K562 (cell line): ENCODE measurements around the gene MBD4. TPM values are rescaled to one million over a fixed set of nuclear protein-coding genes. Genes with fewer than 3 reads are reported as not detected.

Source experiments
- CREM ChIP-seq: IDR thresholded peaks from 2 replicates; pipeline ENCODE4 v1.6.1; 2014; ENCODE audit warnings: antibody characterized with exemption, low read depth
- FOXK1 ChIP-seq: sonication (generic); formaldehyde crosslinking; IDR thresholded peaks from 2 replicates; pipeline ENCODE4 v1.8.0; 2022; ENCODE audit warnings: missing genetic modification reagents, mild to moderate bottlenecking, borderline replicate concordance
- KDM2B ChIP-seq: fragments of 250-450 bp; sonication (Bioruptor Pico); IDR thresholded peaks from 2 replicates; pipeline ENCODE4 v1.8.0; 2021; ENCODE audit warnings: mild to moderate bottlenecking, moderate library complexity
- KDM5B ChIP-seq: fragments of 200-600 bp; sonication (generic); IDR thresholded peaks from 2 replicates; pipeline ENCODE4 v1.6.1; 2012; ENCODE audit warnings: low read depth, mild to moderate bottlenecking, moderate library complexity, low read length, control low read depth, inconsistent platforms; ENCODE audit not compliant: insufficient replicate concordance
- MLLT1 ChIP-seq, 2 experiments: fragments of 450-650 bp; IDR thresholded peaks; 2 replicates each; pipeline ENCODE4 v1.6.1; 2016
- NR4A1 ChIP-seq, 2 experiments: fragments of 250-450 bp in 1 of 2; fragments of 450-650 bp in 1 of 2; sonication (Bioruptor Pico) in 1 of 2; IDR thresholded peaks; 2 replicates each; pipeline versions ENCODE4 v1.4.0 to v1.6.1; 2016 to 2020; ENCODE audit warnings: mild to moderate bottlenecking in 2 of 2, missing compliant biosample characterization in 1 of 2, missing genetic modification characterization in 1 of 2, moderate library complexity in 1 of 2
- PHB ChIP-seq: fragments of 250-450 bp; sonication (Bioruptor Pico); IDR thresholded peaks from 2 replicates; pipeline ENCODE4 v1.5.0; 2021
- PRPF4 ChIP-seq: fragments of 200-400 bp; formaldehyde crosslinking; IDR thresholded peaks from one replicate; pipeline ENCODE4 v1.6.1; 2017; ENCODE audit warnings: low read length, low read depth, mild to moderate bottlenecking; ENCODE audit not compliant: insufficient read depth, poor library complexity, severe bottlenecking
- REST ChIP-seq, 2 experiments: fragments of 450-650 bp; formaldehyde crosslinking in 1 of 2; IDR thresholded peaks; 2 replicates each; pipeline versions ENCODE4 v1.4.0 to v1.6.1; 2014 to 2020; ENCODE audit warnings: mild to moderate bottlenecking in 2 of 2, borderline replicate concordance in 1 of 2, low read depth in 1 of 2
- TCF7 ChIP-seq: sonication (generic); IDR thresholded peaks from 2 replicates; pipeline ENCODE4 v1.6.1; 2016; ENCODE audit warnings: antibody characterized with exemption, borderline replicate concordance
- THRAP3 ChIP-seq: fragments of 450-650 bp; IDR thresholded peaks from 2 replicates; pipeline ENCODE4 v1.6.1; 2016; ENCODE audit warnings: mild to moderate bottlenecking, inconsistent platforms, borderline replicate concordance
- ZNF311 ChIP-seq: fragments of 250-450 bp; sonication (Bioruptor Pico); IDR thresholded peaks from 2 replicates; pipeline ENCODE4 v1.4.0; 2020; ENCODE audit warnings: mild to moderate bottlenecking, moderate library complexity
- ZNF639 ChIP-seq, 2 experiments: fragments of 200-800 bp in 1 of 2; sonication (Bioruptor generic) in 1 of 2; sonication (generic) in 1 of 2; formaldehyde crosslinking in 1 of 2; IDR thresholded peaks in 1 of 2; conservative IDR thresholded peaks in 1 of 2; 2 replicates each; pipeline versions ENCODE4 v1.5.0 to v1.6.1; 2016 to 2020; ENCODE audit warnings: missing compliant biosample characterization in 1 of 2, missing genetic modification characterization in 1 of 2, missing genetic modification reagents in 1 of 2
- ZNF77 ChIP-seq: fragments of 250-450 bp; sonication (Bioruptor Pico); IDR thresholded peaks from 2 replicates; pipeline ENCODE4 v1.5.0; 2020
- polyA plus RNA-seq, 8 experiments: library from polyadenylated mRNA; depleted of rRNA in 4 of 8; stranded (reverse) in 5 of 8; unstranded in 3 of 8; fragments of >200 nt; fragmentation: Nextera tagmentation in 2 of 8; fragmentation: Illumina TruSeq in 1 of 8; extraction: Ambion mirVana in 2 of 8; extraction: Trizol in 1 of 8; gene quantifications; 2 replicates each; pipeline versions ENCODE4 v1.2.1 to v1.2.3, GENCODE V29; 2011 to 2014; ENCODE audit warnings: inconsistent platforms in 1 of 8, missing spikeins in 1 of 8
- total RNA-seq, 7 experiments: library from RNA; depleted of rRNA in 6 of 7; stranded (reverse); fragments of >200 nt in 6 of 7; fragmentation: Illumina TruSeq in 2 of 7; extraction: Trizol in 2 of 7; gene quantifications; 2 replicates each; pipeline versions ENCODE4 v1.2.1 to v1.2.3, GENCODE V29; 2011 to 2021; ENCODE audit warnings: low replicate concordance in 1 of 7

MBD4 gene
- total and polyA plus RNA-seq, 9 of the 15 experiments (the other 6 are each of a cell fraction or from before 2014, with no cell fraction given): 13.3 to 63.9 (median 39.0) TPM

GRCh38 chr3:129439817-129440617 is at the start of gene MBD4, which contains the start of gene IFT122 (continued):
- no peak for TF ChIP-seq REST (IDR thresholded peaks at IDR 0.05; ENCODE audit: borderline replicate concordance)
- TF ChIP-seq REST (CRISPR knock-in tag; IDR thresholded peaks at IDR 0.05; ENCODE audit: low read depth): peak; percentile 75
- peak; percentile 56 to 72; a peak in 1 of 4 replicates for TF ChIP-seq MLLT1 (IDR thresholded peaks at IDR 0.05)
- TF ChIP-seq PRPF4: no peak
- TF ChIP-seq ZNF77: no peak
- TF ChIP-seq ZNF311 (CRISPR knock-in tag): no peak
- 0 out of 2 replicates have a peak, but pooled peaks have one; percentile 62 for TF ChIP-seq PHB (CRISPR knock-in tag)
- TF ChIP-seq CREM: peak; percentile 88
- 0 out of 2 replicates have a peak, but pooled peaks have one; percentile 29 for TF ChIP-seq KDM2B
- 0 out of 2 replicates have a peak, but pooled peaks have one; percentile 40 for TF ChIP-seq NR4A1 (CRISPR knock-in tag; IDR thresholded peaks at IDR 0.05)
- 0 out of 2 replicates have a peak, but pooled peaks have one; percentile 59 for TF ChIP-seq NR4A1 (tag; IDR thresholded peaks at IDR 0.05)
- TF ChIP-seq THRAP3: no peak
- peak; percentile 75 for TF ChIP-seq KDM5B
- TF ChIP-seq ZNF639 (CRISPR knock-in tag; conservative IDR thresholded peaks at IDR 0.05 in 1 of 2, IDR thresholded peaks at IDR 0.05 in 1 of 2): peak in 1 of 2 experiments; percentile 78; a peak in 2 of 4 replicates
- no peak for TF ChIP-seq TCF7
- 0 out of 2 replicates have a peak, but pooled peaks have one; percentile 43 for TF ChIP-seq FOXK1 (CRISPR knock-in tag)
